Transverse colon (tissue), 4 donors: ENCODE results near the gene EZR.

ENCODE experiments used
- POLR2A ChIP-seq: fragments of 450-650 bp; IDR thresholded peaks from one replicate; pipeline ENCODE4 v1.6.1; 2016; ENCODE audit warnings: antibody characterized with exemption, mild to moderate bottlenecking, moderate library complexity
- POLR2AphosphoS5 ChIP-seq, 3 donors: sonication (generic); formaldehyde crosslinking; IDR thresholded peaks; one replicate each; pipeline ENCODE4 v1.6.1; 2016; ENCODE audit warnings: antibody characterized with exemption in 3 of 3
- TF ChIP-seq, protein P1 (sequence below), 5 experiments: fragments of 200-600 bp in 3 of 5; fragments of 450-650 bp in 2 of 5; sonication (generic) in 3 of 5; IDR thresholded peaks; 1 replicate in 2 of 5; 2 replicates in 3 of 5; pipeline ENCODE4 v1.5.1; 2016 to 2017; ENCODE audit warnings: antibody characterized with exemption in 5 of 5, inconsistent platforms in 3 of 5, mild to moderate bottlenecking in 2 of 5, moderate library complexity in 1 of 5

DNA sequence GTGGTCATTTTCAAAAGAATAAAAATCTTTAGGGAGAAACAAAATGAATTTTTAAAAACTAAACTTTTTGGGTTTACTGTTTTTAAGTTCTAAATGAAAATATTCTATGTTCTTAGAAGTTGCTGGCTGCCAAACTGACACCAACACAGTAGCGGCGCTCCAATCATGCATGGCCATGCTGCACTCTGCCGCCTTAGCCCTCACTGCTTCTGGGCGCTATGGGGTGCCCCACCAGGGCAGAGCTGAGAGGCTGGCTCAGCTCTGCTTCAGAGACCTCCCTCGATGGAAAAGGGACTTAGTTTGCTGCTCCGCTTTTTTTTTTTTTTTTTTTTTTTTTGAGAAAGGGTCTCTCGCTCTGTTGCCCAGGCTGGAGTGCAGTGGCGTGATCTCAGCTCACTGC, 20.9 kb downstream of the EZR start:
- no peak for TF ChIP-seq POLR2AphosphoS5 (IDR thresholded peaks at IDR 0.05)
- no peak for TF ChIP-seq POLR2A
- TF ChIP-seq, protein P1, sequence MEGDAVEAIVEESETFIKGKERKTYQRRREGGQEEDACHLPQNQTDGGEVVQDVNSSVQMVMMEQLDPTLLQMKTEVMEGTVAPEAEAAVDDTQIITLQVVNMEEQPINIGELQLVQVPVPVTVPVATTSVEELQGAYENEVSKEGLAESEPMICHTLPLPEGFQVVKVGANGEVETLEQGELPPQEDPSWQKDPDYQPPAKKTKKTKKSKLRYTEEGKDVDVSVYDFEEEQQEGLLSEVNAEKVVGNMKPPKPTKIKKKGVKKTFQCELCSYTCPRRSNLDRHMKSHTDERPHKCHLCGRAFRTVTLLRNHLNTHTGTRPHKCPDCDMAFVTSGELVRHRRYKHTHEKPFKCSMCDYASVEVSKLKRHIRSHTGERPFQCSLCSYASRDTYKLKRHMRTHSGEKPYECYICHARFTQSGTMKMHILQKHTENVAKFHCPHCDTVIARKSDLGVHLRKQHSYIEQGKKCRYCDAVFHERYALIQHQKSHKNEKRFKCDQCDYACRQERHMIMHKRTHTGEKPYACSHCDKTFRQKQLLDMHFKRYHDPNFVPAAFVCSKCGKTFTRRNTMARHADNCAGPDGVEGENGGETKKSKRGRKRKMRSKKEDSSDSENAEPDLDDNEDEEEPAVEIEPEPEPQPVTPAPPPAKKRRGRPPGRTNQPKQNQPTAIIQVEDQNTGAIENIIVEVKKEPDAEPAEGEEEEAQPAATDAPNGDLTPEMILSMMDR (IDR thresholded peaks at IDR 0.05) = no peak
